NCI-H1105 treated with DMSO at 0.1 percent for 48 hours (cell line): ENCODE measurements around the gene UBE2G1.
"Not testable (repeated sequence)": the region's sequence is repeated elsewhere in the genome, so short reads cannot be mapped to it uniquely, and the experiment has no call there.

ENCODE experiments used
- DNase-seq: peaks from one replicate; lab custom pipeline; 2025; lab: John Stamatoyannopoulos, UW

UBE2G1 gene

GRCh38 chr17:4375039-4375748, 8.7 kb upstream of the UBE2G1 start:
- DNase-seq: no peak

- DNase-seq: no peak
These were observed 3.2 kb upstream of the UBE2G1 start for GRCh38 chr17:4369557-4370230.

- DNase-seq: no peak
These were observed 1.9 kb upstream of the UBE2G1 start for GRCh38 chr17:4368341-4368740.

DNA sequence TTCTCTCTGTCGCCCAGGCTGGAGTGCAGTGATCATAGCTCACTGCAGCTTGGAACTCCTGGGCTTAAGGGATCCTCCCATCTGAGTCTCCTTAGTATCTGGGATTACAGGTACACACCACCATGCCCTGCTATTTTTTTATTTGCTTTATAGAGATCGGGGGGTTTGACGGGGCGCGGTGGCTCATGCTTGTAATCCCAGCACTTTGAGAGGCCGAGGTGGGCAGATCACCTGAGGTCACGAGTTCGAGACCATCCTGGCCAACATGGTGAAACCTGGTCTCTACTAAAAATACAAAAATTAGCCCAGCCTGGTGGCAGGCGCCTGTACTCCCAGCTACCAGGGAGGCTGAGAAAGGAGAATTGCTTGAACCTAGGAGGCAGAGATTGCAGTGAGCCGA, 702 bp upstream of the UBE2G1 start:
- not testable (repeated sequence) for DNase-seq

- peak; percentile 30 for DNase-seq
These were observed 698 bp downstream of the UBE2G1 start for GRCh38 chr17:4365628-4366326.

DNA sequence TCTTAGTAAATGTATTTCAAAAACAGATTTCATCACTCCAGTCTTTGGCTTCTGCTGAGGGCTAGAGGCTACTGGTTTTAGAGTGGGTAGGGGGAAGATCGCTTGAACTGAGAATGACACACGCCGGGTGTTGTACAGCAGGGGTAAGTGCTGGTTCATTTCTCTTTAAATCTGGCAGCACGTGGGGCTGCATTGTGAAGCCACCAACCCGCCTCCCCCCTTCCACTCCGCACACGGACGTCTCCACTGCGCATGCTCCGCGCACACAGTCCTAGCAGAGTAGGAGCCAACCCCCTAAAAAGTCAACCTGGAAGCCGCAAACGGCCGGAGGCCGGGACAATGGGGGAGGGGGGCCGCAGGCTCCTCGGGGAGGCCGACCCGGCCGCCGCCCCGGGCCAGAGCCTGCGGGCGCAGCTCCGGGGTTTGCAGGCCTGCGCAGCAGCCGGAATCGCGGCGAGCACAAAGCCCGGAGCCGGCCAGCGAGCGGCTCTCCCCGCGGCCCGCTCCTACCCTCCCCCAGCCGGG, 1.3 kb downstream of the UBE2G1 start:
- DNase-seq: peak; percentile 92

- DNase-seq: no peak
These were observed 1.8 kb downstream of the UBE2G1 start for GRCh38 chr17:4364622-4365041.

- peak; percentile 30 for DNase-seq
These were observed 4.3 kb downstream of the UBE2G1 start for GRCh38 chr17:4362141-4362540.

DNA sequence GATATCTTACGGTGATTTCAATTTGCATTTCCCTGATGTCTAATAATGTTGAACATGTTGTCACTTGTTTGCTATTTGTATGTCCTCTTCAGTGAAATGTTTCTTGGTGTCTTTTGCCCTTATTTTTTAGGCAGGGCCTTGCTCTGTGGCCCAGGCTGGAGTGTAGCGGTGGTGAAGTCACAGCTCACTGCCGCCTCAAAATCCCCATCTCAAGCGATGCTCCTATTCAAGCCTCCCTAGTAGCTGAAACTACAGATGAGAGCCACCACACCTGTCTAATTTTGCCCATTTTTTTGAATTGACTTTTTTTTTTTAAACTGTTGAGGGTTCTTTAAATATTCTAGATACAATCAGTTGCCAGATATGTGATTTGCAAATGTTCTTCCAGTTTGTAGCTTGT, 8.3 kb downstream of the UBE2G1 start:
- no peak for DNase-seq

DNA sequence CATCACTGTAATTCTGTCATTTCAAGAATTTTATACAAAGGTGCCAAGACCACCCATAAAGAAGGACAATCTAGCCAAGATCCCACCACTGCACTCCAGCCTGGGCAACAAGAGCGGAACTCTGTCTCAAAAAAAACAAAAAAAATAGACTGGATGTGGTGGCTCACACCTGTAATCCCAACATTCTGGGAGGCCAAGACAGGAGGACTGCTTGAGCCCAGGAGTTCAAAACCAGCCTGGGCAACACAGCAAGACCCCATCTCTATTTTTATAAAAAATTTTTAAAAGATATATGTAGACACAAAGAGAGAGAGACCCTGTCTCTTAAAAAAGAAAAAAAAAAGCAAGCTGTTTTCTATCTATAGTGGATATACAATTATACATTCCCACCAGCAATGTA, 8.8 kb downstream of the UBE2G1 start:
- DNase-seq: no peak

- no peak for DNase-seq
These were observed 9.3 kb downstream of the UBE2G1 start for GRCh38 chr17:4357030-4357628.

DNA sequence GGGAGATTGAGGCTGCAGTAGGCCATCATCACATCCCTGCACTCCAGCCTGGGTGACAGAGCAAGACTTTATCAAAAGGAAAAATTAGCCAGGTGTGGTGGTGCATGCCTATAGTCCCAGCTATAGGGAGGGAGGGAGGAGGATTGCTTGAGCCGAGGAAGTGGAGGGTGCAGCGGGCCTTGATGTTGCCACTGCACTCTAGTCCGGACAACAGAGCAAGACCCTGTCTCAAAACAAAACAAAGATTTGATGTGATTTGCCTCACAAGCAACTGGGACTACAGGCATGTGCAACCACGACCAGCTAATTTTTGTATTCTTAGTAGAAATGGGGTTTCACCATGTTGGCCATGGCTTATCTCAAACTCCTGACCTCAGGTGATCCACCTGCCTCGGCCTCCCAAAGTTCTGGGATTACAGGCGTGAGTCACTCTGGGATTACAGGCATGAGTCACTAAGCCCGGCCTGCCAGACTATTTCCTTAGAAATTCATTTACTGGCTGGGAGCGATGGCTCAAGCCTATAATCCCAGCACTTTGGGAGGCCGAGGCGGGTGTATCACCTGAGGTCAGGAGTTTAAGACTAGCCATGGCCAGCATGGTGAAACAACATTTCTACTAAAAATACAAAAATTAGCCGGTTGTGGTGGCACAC, 11.5 kb downstream of the UBE2G1 start:
- DNase-seq: no peak

- DNase-seq: no peak
These were observed 12.3 kb downstream of the UBE2G1 start for GRCh38 chr17:4354206-4354605.

DNA sequence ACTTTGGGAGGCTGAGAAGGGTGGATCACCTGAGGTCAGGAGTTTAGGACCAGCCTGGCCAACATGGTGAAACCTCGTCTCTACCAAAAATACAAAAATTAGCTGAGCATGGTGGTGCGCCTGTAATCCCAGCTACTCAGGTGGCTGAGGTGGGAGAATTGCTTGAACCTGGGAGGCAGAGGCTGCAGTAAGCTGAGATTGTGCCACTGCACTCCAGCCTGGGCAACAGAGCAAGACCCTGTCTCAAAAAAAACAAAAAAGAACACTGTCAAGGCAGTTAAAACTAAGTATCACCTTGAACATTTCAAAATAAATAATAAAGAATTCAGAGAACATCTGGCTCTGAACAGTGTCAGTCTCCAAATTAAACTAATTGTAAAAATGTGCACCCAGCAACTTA, 16.3 kb downstream of the UBE2G1 start:
- DNase-seq: not testable (repeated sequence)

GRCh38 chr17:4345581-4346252, 20.8 kb downstream of the UBE2G1 start:
- DNase-seq: no peak

DNA sequence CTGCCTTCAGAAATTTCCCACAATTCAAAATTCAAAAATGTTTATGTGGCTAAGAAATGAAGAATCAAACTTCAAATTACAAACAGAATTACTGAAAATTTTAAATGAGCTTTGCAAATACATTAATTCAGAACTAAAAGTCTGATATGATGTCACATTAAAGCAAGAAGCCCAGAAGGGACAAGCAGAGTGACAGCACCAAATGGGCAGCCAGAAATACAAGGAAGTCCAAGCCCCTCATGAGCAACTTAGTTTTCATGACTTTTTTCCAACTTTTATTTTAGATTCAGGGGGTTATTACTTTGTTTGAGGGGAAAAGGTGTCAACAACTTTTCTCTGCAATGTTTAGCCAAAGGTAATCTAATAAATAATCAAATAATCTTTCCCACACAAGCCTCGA, 21.5 kb downstream of the UBE2G1 start:
- no peak for DNase-seq

DNA sequence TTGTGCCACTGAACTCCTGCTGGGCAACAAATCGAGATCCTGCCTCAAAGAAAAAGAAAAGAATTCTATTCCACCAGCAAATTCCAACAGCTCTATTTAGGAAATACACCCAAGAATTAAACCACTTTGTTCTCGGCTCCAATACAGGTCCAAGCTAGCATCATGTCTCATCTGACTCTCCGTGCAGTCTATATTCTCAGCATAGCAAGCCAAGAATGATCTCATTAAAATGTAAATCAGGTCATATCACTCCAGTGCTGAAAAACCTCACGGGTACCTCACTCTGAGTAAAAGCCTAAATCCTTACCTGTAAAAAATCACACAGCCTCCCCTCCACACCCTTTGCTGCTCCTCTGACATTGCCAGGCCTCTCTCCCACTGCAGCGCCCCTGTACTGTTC, 23.9 kb downstream of the UBE2G1 start:
- no peak for DNase-seq

- DNase-seq: no peak
These were observed 24.9 kb downstream of the UBE2G1 start for GRCh38 chr17:4341616-4341977.

- DNase-seq: no peak
These were observed 25.4 kb downstream of the UBE2G1 start for GRCh38 chr17:4340914-4341615.

DNA sequence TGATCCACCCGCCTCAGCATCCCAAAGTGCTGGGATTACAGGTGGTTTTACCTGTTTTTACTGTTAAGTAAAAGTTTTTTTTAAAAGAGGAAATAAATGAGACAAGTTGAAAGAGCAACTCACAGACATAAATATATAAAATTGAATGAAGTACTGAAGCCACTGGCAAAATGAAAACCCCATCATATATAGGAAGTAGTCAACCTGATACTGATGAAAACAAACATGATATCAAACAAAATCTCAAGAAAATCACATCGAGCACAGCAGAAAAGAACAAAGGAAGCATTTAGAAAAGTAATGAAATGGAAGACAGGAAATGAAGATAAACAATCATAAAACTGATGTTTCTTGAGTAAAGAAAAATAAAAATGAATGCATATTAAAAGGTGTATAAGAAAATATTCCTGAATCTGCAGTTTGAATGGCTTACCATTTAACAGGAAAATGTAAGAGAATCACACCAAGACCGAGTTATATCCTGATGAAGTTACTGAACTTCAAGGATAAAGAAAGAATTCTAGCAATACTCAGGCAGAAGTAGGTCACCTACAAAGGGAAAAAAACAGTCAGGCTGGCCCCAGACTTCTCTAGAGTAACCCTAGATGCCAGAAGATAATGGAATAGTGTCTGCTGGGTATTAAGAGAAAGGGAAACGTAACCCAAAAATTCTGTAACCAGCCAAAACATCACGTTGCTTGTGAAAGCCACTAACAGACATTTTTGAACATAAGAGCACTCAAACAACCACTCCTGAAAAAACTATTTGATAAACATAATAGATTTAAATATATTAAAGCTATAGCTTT, 31.5 kb downstream of the UBE2G1 start:
- no peak for DNase-seq
